Progenitor cell of endocrine pancreas (in vitro differentiated cells): ENCODE measurements around the gene TPM1. TPM values are rescaled to one million over a fixed set of nuclear protein-coding genes. Genes with fewer than 3 reads are reported as not detected.

ENCODE experiments used
- DNase-seq: peaks from one replicate; pipeline ENCODE4 v3.0.0; 2021; ENCODE audit warnings: low spot score; ENCODE audit not compliant: unreplicated experiment
- H3K27ac Mint-ChIP-seq: 2 replicates; pipeline ENCODE4 v1.8.0; 2021; ENCODE audit warnings: mild to moderate bottlenecking, moderate library complexity, mixed read lengths
- H3K27me3 Mint-ChIP-seq: 2 replicates; pipeline ENCODE4 v1.8.0; 2021; ENCODE audit warnings: mixed read lengths
- H3K36me3 Mint-ChIP-seq: 2 replicates; pipeline ENCODE4 v1.8.0; 2022; ENCODE audit warnings: mixed read lengths; ENCODE audit not compliant: insufficient read depth
- H3K4me1 Mint-ChIP-seq: 2 replicates; pipeline ENCODE4 v1.8.0; 2021; ENCODE audit warnings: low read depth, mixed read lengths
- H3K4me3 Mint-ChIP-seq: 2 replicates; pipeline ENCODE4 v1.8.0; 2021; ENCODE audit warnings: low read depth, mild to moderate bottlenecking, moderate library complexity, mixed read lengths
- H3K9me3 Mint-ChIP-seq: 2 replicates; pipeline ENCODE4 v1.8.0; 2021; ENCODE audit warnings: low read depth, mixed read lengths
- CTCF ChIP-seq: fragments of 200-600 bp; sonication (generic); IDR thresholded peaks from one replicate; pipeline ENCODE4 v1.5.0; 2021; ENCODE audit warnings: antibody characterized with exemption, mild to moderate bottlenecking; ENCODE audit not compliant: unreplicated experiment
- total RNA-seq: library from RNA; stranded (reverse); gene quantifications from 2 replicates; pipeline ENCODE4 v1.2.1, GENCODE V29; 2021

TPM1 gene
- total RNA-seq, 1 donor from 2014 or later: 284 TPM

- Mint-ChIP-seq H3K4me1 (peaks cover 9% of the 10 kb centered on the region), H3K4me3 (no peak overlapping the region), H3K36me3 (peaks cover 33% of the 10 kb centered on the region), H3K27me3 (no peaks in the 10 kb centered on the region), H3K27ac (peak overlapping the region; percentile 0), H3K9me3 (no peaks in the 10 kb centered on the region)
- no peak for TF ChIP-seq CTCF
- DNase-seq: no peak
Observed at GRCh38 chr15:63067976-63068743, 25.6 kb downstream of the TPM1 start.

- TF ChIP-seq CTCF: no peak
- Mint-ChIP-seq H3K4me3 (no peak overlapping the region), H3K27ac (no peak overlapping the region), H3K9me3 (no peaks in the 10 kb centered on the region), H3K36me3 (peaks cover 27% of the 10 kb centered on the region), H3K27me3 (no peaks in the 10 kb centered on the region), H3K4me1 (peaks cover 15% of the 10 kb centered on the region)
- DNase-seq: no peak
Observed at GRCh38 chr15:63069616-63070090, 27.1 kb downstream of the TPM1 start.

GRCh38 chr15:63070681-63071129, 28.2 kb downstream of the TPM1 start:
- no peak overlapping the region for H3K27ac Mint-ChIP-seq
- peaks cover 24% of the 10 kb centered on the region for H3K36me3 Mint-ChIP-seq
- no peak for DNase-seq
- H3K27me3 Mint-ChIP-seq: no peaks in the 10 kb centered on the region
- no peak for TF ChIP-seq CTCF
- H3K4me1 Mint-ChIP-seq: peaks cover 14% of the 10 kb centered on the region
- no peak overlapping the region for H3K4me3 Mint-ChIP-seq
- no peaks in the 10 kb centered on the region for H3K9me3 Mint-ChIP-seq

GRCh38 chr15:63071288-63071909, 28.9 kb downstream of the TPM1 start:
- Mint-ChIP-seq H3K4me1 (peaks cover 17% of the 10 kb centered on the region), H3K27me3 (no peaks in the 10 kb centered on the region), H3K4me3 (no peak overlapping the region), H3K36me3 (peaks cover 19% of the 10 kb centered on the region), H3K9me3 (no peaks in the 10 kb centered on the region), H3K27ac (no peak overlapping the region)
- TF ChIP-seq CTCF: no peak
- no peak for DNase-seq

- no peak for DNase-seq
- no peak for TF ChIP-seq CTCF
- peaks cover 5% of the 10 kb centered on the region for H3K27me3 Mint-ChIP-seq
- no peaks in the 10 kb centered on the region for H3K9me3 Mint-ChIP-seq
- no peak overlapping the region for H3K27ac Mint-ChIP-seq
- no peak overlapping the region for H3K4me3 Mint-ChIP-seq
- H3K4me1 Mint-ChIP-seq: peaks cover 22% of the 10 kb centered on the region
- peaks cover 16% of the 10 kb centered on the region for H3K36me3 Mint-ChIP-seq
Observed at GRCh38 chr15:63072023-63072650, 29.6 kb downstream of the TPM1 start.
